SK-N-MC (cell line): Measurements from ENCODE around the gene CPOX.

ENCODE experiments used
- EZH2 ChIP-seq: fragments of 200-600 bp; sonication (generic); IDR thresholded peaks from one replicate; pipeline ENCODE4 v1.6.1; 2017; ENCODE audit warnings: antibody characterized with exemption
- POLR2AphosphoS5 ChIP-seq: IDR thresholded peaks from 2 replicates; pipeline ENCODE4 v1.6.1; 2012; ENCODE audit warnings: mild to moderate bottlenecking, low read depth, low read length, borderline replicate concordance

DNA sequence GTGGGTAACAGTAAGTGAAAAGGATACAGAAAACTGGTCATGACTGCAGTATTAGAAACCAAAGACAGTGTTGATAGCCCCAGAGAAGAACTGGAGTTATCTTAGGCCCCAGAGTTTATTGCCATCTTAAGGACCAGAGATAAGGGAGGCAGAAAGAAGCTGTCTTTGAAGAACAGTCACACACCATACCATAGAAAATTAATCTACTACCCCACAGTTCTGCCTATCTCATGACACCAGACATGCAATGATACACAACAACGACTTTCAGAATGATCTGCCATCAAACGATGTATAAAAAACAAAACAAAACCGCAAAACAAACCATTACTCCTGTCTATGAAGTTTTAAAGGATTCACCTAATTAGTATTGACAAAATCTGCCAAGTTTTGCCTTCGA lies 9.6 kb downstream of the CPOX start:
- TF ChIP-seq EZH2 (no peak), POLR2AphosphoS5 (no peak)
